HG02763 (cell line): ENCODE results near the gene PAX5.
"Not testable (repeated sequence)": the region's sequence is repeated elsewhere in the genome, so short reads cannot be mapped to it uniquely, and the experiment has no call there.

ENCODE experiments used
- ATAC-seq: cut with Tn5 transposase; IDR thresholded peaks from one replicate; pipeline ENCODE4 v1.9.1; 2021; ENCODE audit warnings: mild to moderate bottlenecking, moderate library complexity; ENCODE audit not compliant: unreplicated experiment

Gene PAX5

GRCh38 chr9:37033682-37034304 is at the start of gene PAX5:
Gene PAX5 (minus strand): TSS chr9:37034268. CDS start chr9:37034031, 237 bp downstream.
- ATAC-seq, result no peak

- no peak for ATAC-seq
These were observed 49.6 kb upstream of the PAX5 start for GRCh38 chr9:37083654-37084053.

GRCh38 chr9:37082214-37082765 is 48.2 kb upstream of the PAX5 start:
- no peak for ATAC-seq

GRCh38 chr9:37081507-37081906 is 47.4 kb upstream of the PAX5 start:
- ATAC-seq, result not testable (repeated sequence)

- ATAC-seq, result peak; percentile 4
These were observed 46.1 kb upstream of the PAX5 start for GRCh38 chr9:37080165-37080628.

- peak; percentile 91 for ATAC-seq
These were observed 45.5 kb upstream of the PAX5 start for GRCh38 chr9:37079370-37080164.

GRCh38 chr9:37074790-37075189 is 40.7 kb upstream of the PAX5 start:
- ATAC-seq, result not testable (repeated sequence)

- no peak for ATAC-seq
These were observed 32.2 kb upstream of the PAX5 start for GRCh38 chr9:37066139-37066725.

GRCh38 chr9:37062336-37062735 is 28.3 kb upstream of the PAX5 start:
- no peak for ATAC-seq

- no peak for ATAC-seq
These were observed 27.7 kb upstream of the PAX5 start for GRCh38 chr9:37061768-37062167.

- ATAC-seq, result no peak
These were observed 26.8 kb upstream of the PAX5 start for GRCh38 chr9:37060833-37061232.

- ATAC-seq, result no peak
These were observed 22.2 kb upstream of the PAX5 start for GRCh38 chr9:37056046-37056920.

- not testable (repeated sequence) for ATAC-seq
These were observed 20.3 kb upstream of the PAX5 start for GRCh38 chr9:37054363-37054720.

- ATAC-seq, result no peak
These were observed 19.8 kb upstream of the PAX5 start for GRCh38 chr9:37053684-37054362.

- ATAC-seq, result no peak
These were observed 12.6 kb upstream of the PAX5 start for GRCh38 chr9:37046683-37047082.

- no peak for ATAC-seq
These were observed 8.4 kb upstream of the PAX5 start for GRCh38 chr9:37042421-37042820.

GRCh38 chr9:37040508-37041127 is 6.5 kb upstream of the PAX5 start:
- ATAC-seq, result no peak

GRCh38 chr9:37038943-37039464 is 4.9 kb upstream of the PAX5 start:
- ATAC-seq, result no peak

- no peak for ATAC-seq
These were observed 4.4 kb upstream of the PAX5 start for GRCh38 chr9:37038302-37038942.
